Sigmoid colon (tissue), 7 donors: ENCODE data around the gene WDR26. TPM values are rescaled to one million over a fixed set of nuclear protein-coding genes. Genes with fewer than 3 reads are reported as not detected.

Source experiments
- DNase-seq: peaks from one replicate; pipeline ENCODE4 v3.0.0-alpha.2; 2019
- H3K27ac ChIP-seq, 4 donors: fragments of 200-600 bp; sonication (generic); one replicate each; pipeline ENCODE4 v1.5.1; 2016 to 2019; ENCODE audit warnings: mild to moderate bottlenecking in 1 of 4
- H3K27me3 ChIP-seq, 3 donors: fragments of 200-600 bp; sonication (generic); one replicate each; pipeline ENCODE4 v1.5.1; 2019; ENCODE audit warnings: mild to moderate bottlenecking in 1 of 3
- H3K36me3 ChIP-seq, 4 donors: fragments of 200-600 bp; sonication (generic); one replicate each; pipeline ENCODE4 v1.5.1; 2016 to 2019
- H3K4me1 ChIP-seq, 4 donors: fragments of 200-600 bp; sonication (generic); one replicate each; pipeline ENCODE4 v1.5.1; 2017 to 2019
- H3K4me3 ChIP-seq, 4 donors: fragments of 200-600 bp; sonication (generic); one replicate each; pipeline ENCODE4 v1.5.1; 2017 to 2019; ENCODE audit warnings: mild to moderate bottlenecking in 2 of 4, moderate library complexity in 1 of 4
- H3K9me3 ChIP-seq, 4 donors: fragments of 200-600 bp in 3 of 4; sonication (generic) in 3 of 4; one replicate each; pipeline versions ENCODE4 v1.5.1 to v1.6.1; 2013 to 2019
- EP300 ChIP-seq, 4 donors: sonication (generic); formaldehyde crosslinking; IDR thresholded peaks; one replicate each; pipeline ENCODE4 v1.6.1; 2017; ENCODE audit warnings: antibody characterized with exemption in 4 of 4
- POLR2A ChIP-seq, 2 donors: fragments of 450-650 bp; IDR thresholded peaks; one replicate each; pipeline ENCODE4 v1.6.1; 2016; ENCODE audit warnings: antibody characterized with exemption in 2 of 2, mild to moderate bottlenecking in 2 of 2, moderate library complexity in 2 of 2
- POLR2AphosphoS5 ChIP-seq, 4 donors: sonication (generic); formaldehyde crosslinking; IDR thresholded peaks; one replicate each; pipeline ENCODE4 v1.6.1; 2017; ENCODE audit warnings: antibody characterized with exemption in 4 of 4
- WGBS, 2 donors: extraction: QIAGEN DNeasy Blood & Tissue Kit; methylation state at CpG; one replicate each; pipeline ENCODE4 v1.1.7; 2013; 5-methylcytosine and 5-hydroxymethylcytosine counted together
- intact Hi-C: fragments of 100-400 bp; cut with DNase I; formaldehyde crosslinking; loops from one replicate; pipeline ENCODE4 v1.15.1; 2023
- polyA plus RNA-seq, 3 donors: library from polyadenylated mRNA; stranded (reverse); fragments of 200-250 nt; gene quantifications; one replicate each; pipeline ENCODE4 v1.2.3, GENCODE V29; 2013
- total RNA-seq, 4 donors: library from RNA; depleted of rRNA; stranded (reverse); fragments of >200 nt; gene quantifications; one replicate each; pipeline ENCODE4 v1.1.0, GENCODE V29; 2016
- TF ChIP-seq, protein P1 (sequence below), 4 experiments: fragments of 450-650 bp in 3 of 4; fragments of 200-600 bp in 1 of 4; IDR thresholded peaks; one replicate each; pipeline ENCODE4 v1.5.1; 2016 to 2019; ENCODE audit warnings: antibody characterized with exemption in 4 of 4, mild to moderate bottlenecking in 3 of 4, moderate library complexity in 2 of 4
- donor health status: healthy with polysubstance abuse.
- donor health status: Bipolar disorder and iron deficiency.
- donor health status: healthy.

The WDR26 gene
- total and polyA plus RNA-seq, 7 donors, result 27.6 to 105 (median 63.3) TPM

DNA sequence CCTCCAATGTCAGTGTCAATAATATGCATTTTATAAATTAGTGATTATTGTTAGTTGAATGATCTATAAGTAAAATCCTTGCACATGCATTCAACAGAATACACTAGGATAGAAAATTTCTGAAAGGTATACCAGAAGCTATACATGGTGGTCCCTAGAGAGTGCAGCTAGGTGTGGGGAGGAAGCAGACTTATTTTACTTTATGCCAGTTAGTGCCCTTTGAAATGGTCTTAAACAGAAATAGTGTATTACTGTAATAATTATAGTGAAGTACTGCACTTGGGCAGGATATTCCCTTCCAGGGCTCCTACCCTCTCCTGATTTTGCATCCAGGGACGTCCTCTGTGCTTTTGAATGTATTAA is 23.2 kb upstream of the WDR26 start:
- H3K4me3 ChIP-seq, result no peak overlapping the region
- TF ChIP-seq, protein P1, sequence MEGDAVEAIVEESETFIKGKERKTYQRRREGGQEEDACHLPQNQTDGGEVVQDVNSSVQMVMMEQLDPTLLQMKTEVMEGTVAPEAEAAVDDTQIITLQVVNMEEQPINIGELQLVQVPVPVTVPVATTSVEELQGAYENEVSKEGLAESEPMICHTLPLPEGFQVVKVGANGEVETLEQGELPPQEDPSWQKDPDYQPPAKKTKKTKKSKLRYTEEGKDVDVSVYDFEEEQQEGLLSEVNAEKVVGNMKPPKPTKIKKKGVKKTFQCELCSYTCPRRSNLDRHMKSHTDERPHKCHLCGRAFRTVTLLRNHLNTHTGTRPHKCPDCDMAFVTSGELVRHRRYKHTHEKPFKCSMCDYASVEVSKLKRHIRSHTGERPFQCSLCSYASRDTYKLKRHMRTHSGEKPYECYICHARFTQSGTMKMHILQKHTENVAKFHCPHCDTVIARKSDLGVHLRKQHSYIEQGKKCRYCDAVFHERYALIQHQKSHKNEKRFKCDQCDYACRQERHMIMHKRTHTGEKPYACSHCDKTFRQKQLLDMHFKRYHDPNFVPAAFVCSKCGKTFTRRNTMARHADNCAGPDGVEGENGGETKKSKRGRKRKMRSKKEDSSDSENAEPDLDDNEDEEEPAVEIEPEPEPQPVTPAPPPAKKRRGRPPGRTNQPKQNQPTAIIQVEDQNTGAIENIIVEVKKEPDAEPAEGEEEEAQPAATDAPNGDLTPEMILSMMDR (IDR thresholded peaks at IDR 0.05), result peak in 1 of 4 experiments; percentile 3
- no peak for TF ChIP-seq POLR2AphosphoS5 (IDR thresholded peaks at IDR 0.05)
- H3K4me1 ChIP-seq, result peaks cover 0 to 45% (median 30%) of the 10 kb centered on the region in 4 donors
- WGBS, 2 donors, result 90 to 95% methylated on average over 1 of the region's 1 CpG
- H3K27me3 ChIP-seq, result no peaks in the 10 kb centered on the region
- H3K27ac ChIP-seq, result peak overlapping the region; percentile 78 to 82 (median 80)
- no peaks in the 10 kb centered on the region for H3K9me3 ChIP-seq
- no peaks in the 10 kb centered on the region for H3K36me3 ChIP-seq
- no peak for DNase-seq
- intact Hi-C loops, result loop anchor here (1.0 to 10.0 kb wide), 4 partner anchors 23 to 343 kb away; partner anchors contain the start of genes CNIH4, DEGS1, FBXO28 and WDR26

- Histone ChIP-seq H3K4me3 (no peak overlapping the region), H3K36me3 (no peaks in the 10 kb centered on the region), H3K27me3 (no peaks in the 10 kb centered on the region), H3K4me1 (peaks cover 0 to 45% (median 30%) of the 10 kb centered on the region in 4 donors), H3K9me3 (no peaks in the 10 kb centered on the region), H3K27ac (peak overlapping the region; percentile 78 to 82 (median 80))
- 92% methylated on average over 7 of the region's 7 CpGs for WGBS, 2 donors
- DNase-seq, result no peak
- TF ChIP-seq, protein P1 (IDR thresholded peaks at IDR 0.05), result no peak
- TF ChIP-seq POLR2A (IDR thresholded peaks at IDR 0.05) (no peak), POLR2AphosphoS5 (IDR thresholded peaks at IDR 0.05) (no peak), EP300 (IDR thresholded peaks at IDR 0.05) (no peak)
- intact Hi-C loops, result loop anchor here (2.0 to 10.0 kb wide), 3 partner anchors 22 to 272 kb away; partner anchors contain the start of genes CNIH4, DEGS1 and WDR26
Observed at GRCh38 chr1:224456637-224456953, 22.0 kb upstream of the WDR26 start.

- Histone ChIP-seq H3K4me1 (peaks cover 0 to 41% (median 29%) of the 10 kb centered on the region in 4 donors), H3K36me3 (no peaks in the 10 kb centered on the region), H3K4me3 (no peak overlapping the region), H3K27ac (peak overlapping the region; percentile 48 to 58 (median 54)), H3K27me3 (no peaks in the 10 kb centered on the region), H3K9me3 (no peaks in the 10 kb centered on the region)
- WGBS, 2 donors, result 20 to 63% methylated on average over 8 of the region's 8 CpGs
- DNase-seq, result no peak
- no peak for TF ChIP-seq POLR2A (IDR thresholded peaks at IDR 0.05)
- no peak for TF ChIP-seq EP300 (IDR thresholded peaks at IDR 0.05)
- TF ChIP-seq POLR2AphosphoS5 (IDR thresholded peaks at IDR 0.05), result no peak
- TF ChIP-seq, protein P1 (IDR thresholded peaks at IDR 0.05), result no peak
- intact Hi-C loops, result loop anchor here (5.0 to 10.0 kb wide), 2 partner anchors 97 to 270 kb away; partner anchors contain the start of genes CNIH4 and DEGS1
Observed at GRCh38 chr1:224454402-224455055, 19.9 kb upstream of the WDR26 start.

DNA sequence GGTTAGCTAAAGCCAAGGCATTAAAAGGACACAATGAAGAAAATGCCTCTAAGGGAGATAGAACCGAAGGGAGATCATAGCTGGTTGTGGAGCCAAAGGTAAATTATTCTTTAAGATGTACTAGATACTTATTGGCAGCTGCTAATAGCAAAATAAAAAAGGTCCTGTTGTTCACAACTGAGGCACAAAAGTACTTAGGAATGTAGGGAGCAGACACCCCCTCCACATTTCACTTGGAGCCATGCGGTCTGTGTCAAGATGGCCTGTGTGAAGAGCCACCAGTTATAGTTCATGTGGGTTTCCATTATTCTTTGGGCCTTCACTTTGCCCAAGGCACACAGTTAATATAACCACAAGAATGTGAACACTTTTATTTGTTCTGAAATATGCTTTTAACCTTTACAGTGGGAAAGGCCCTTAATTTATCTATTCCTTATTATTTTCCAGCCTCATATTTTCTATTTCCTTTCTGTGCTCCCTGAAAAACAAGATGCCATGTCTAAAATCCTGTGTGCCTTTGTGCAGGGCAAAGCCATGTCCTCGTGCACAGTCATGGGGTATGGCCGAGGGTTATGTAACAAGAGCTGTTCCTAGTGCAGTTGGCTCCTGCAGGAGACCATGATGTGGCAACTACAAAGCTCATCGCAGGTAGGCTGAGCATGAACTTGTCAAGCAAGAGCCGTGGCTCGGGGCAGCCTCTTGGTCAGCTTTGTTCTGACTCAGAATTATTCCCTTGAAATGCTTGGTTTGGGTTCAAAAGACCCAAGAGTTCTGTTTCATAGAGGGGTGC is 16.2 kb upstream of the WDR26 start:
- H3K4me1 ChIP-seq, result peaks cover 0 to 27% (median 13%) of the 10 kb centered on the region in 4 donors
- no peaks in the 10 kb centered on the region for H3K9me3 ChIP-seq
- DNase-seq, result no peak
- H3K36me3 ChIP-seq, result no peaks in the 10 kb centered on the region
- intact Hi-C loops, result loop anchor here (10.0 kb wide), 1 partner anchor 266 kb away; the partner anchor contains the start of gene DEGS1
- H3K27me3 ChIP-seq, result no peaks in the 10 kb centered on the region
- 96 to 97% methylated on average over 7 of the region's 7 CpGs for WGBS, 2 donors
- H3K4me3 ChIP-seq, result no peak overlapping the region
- H3K27ac ChIP-seq, result no peak overlapping the region
- TF ChIP-seq POLR2AphosphoS5 (IDR thresholded peaks at IDR 0.05) (no peak), EP300 (IDR thresholded peaks at IDR 0.05) (no peak), POLR2A (IDR thresholded peaks at IDR 0.05) (no peak)
- TF ChIP-seq, protein P1 (IDR thresholded peaks at IDR 0.05), result no peak
